ENCODE data around the gene TSPY1.
"Not testable (repeated sequence)": the region's sequence is repeated elsewhere in the genome, so short reads cannot be mapped to it uniquely, and the experiment has no call there.

The TSPY1 gene

GRCh38 chrY:9466655-9467054 lies at the start of gene TSPY1:
TSPY1 (plus strand) TSS chrY:9466955; CDS start chrY:9467001, 46 bp downstream.
- H3K36me3 ChIP-seq (ENCODE audit: control insufficient read depth in 2 of 2, insufficient read depth in 2 of 2, low read length in 2 of 2); H3K9ac ChIP-seq (ENCODE audit: low read length in 2 of 2); H3K4me3 ChIP-seq (ENCODE audit: low read length in 2 of 2); H3K9me3 ChIP-seq (ENCODE audit: control insufficient read depth in 2 of 2, low read length in 2 of 2); H3K4me1 ChIP-seq (ENCODE audit: control insufficient read depth, insufficient read depth, low read length); H3K27ac ChIP-seq (ENCODE audit: low read length); H3K27me3 ChIP-seq (ENCODE audit: control insufficient read depth in 1 of 2, insufficient read depth in 2 of 2, low read length in 2 of 2): not testable (repeated sequence)

- not testable (repeated sequence) for H3K27ac ChIP-seq (ENCODE audit: low read length); H3K4me1 ChIP-seq (ENCODE audit: control insufficient read depth, insufficient read depth, low read length); H3K36me3 ChIP-seq (ENCODE audit: control insufficient read depth in 2 of 2, insufficient read depth in 2 of 2, low read length in 2 of 2); H3K27me3 ChIP-seq (ENCODE audit: control insufficient read depth in 1 of 2, insufficient read depth in 2 of 2, low read length in 2 of 2); H3K9me3 ChIP-seq (ENCODE audit: control insufficient read depth in 2 of 2, low read length in 2 of 2); H3K9ac ChIP-seq (ENCODE audit: low read length in 2 of 2); H3K4me3 ChIP-seq (ENCODE audit: low read length in 2 of 2)
These were observed 20.2 kb downstream of the TSPY1 start, which contains the start of gene TSPY9 for GRCh38 chrY:9486967-9487366. TSPY9 (plus strand) TSS chrY:9487267; CDS start chrY:9487313, 46 bp downstream.

- not testable (repeated sequence) for H3K4me3 ChIP-seq (ENCODE audit: low read length in 2 of 2); H3K27me3 ChIP-seq (ENCODE audit: control insufficient read depth in 1 of 2, insufficient read depth in 2 of 2, low read length in 2 of 2); H3K9me3 ChIP-seq (ENCODE audit: control insufficient read depth in 2 of 2, low read length in 2 of 2); H3K9ac ChIP-seq (ENCODE audit: low read length in 2 of 2); H3K27ac ChIP-seq (ENCODE audit: low read length); H3K4me1 ChIP-seq (ENCODE audit: control insufficient read depth, insufficient read depth, low read length); H3K36me3 ChIP-seq (ENCODE audit: control insufficient read depth in 2 of 2, insufficient read depth in 2 of 2, low read length in 2 of 2)
These were observed 37.6 kb downstream of the TSPY1 start for GRCh38 chrY:9504396-9504795.

GRCh38 chrY:9516287-9516686 lies 49.5 kb downstream of the TSPY1 start:
- H3K4me3 ChIP-seq (ENCODE audit: low read length in 2 of 2); H3K9me3 ChIP-seq (ENCODE audit: control insufficient read depth in 2 of 2, low read length in 2 of 2); H3K27ac ChIP-seq (ENCODE audit: low read length); H3K4me1 ChIP-seq (ENCODE audit: control insufficient read depth, insufficient read depth, low read length); H3K27me3 ChIP-seq (ENCODE audit: control insufficient read depth in 1 of 2, insufficient read depth in 2 of 2, low read length in 2 of 2); H3K9ac ChIP-seq (ENCODE audit: low read length in 2 of 2); H3K36me3 ChIP-seq (ENCODE audit: control insufficient read depth in 2 of 2, insufficient read depth in 2 of 2, low read length in 2 of 2): not testable (repeated sequence)
